H9 (cell line): ENCODE data around the gene KRTAP1-3. TPM values are rescaled to one million over a fixed set of nuclear protein-coding genes. Genes with fewer than 3 reads are reported as not detected.
A peak's percentile ranks its signal among the peaks of the same experiment; 100 is the strongest.
"Not testable (repeated sequence)": the region's sequence is repeated elsewhere in the genome, so short reads cannot be mapped to it uniquely, and the experiment has no call there.

Source experiments
- DNase-seq: peaks from one replicate; pipeline ENCODE4 v3.0.0-alpha.2; 2017
- H2AFZ ChIP-seq: one replicate; pipeline ENCODE4 v1.6.1; 2013; ENCODE audit warnings: mild to moderate bottlenecking, low read length, control low read depth, moderate library complexity
- H2AK5ac ChIP-seq: 2 replicates; pipeline ENCODE4 v1.6.1; 2013; ENCODE audit warnings: low read length, control low read depth, mixed read lengths; ENCODE audit not compliant: insufficient read length
- H2BK120ac ChIP-seq: one replicate; pipeline ENCODE4 v1.6.1; 2013; ENCODE audit warnings: low read depth, mild to moderate bottlenecking, low read length, control low read depth, inconsistent platforms; ENCODE audit not compliant: poor library complexity, severe bottlenecking
- H2BK12ac ChIP-seq: 2 replicates; pipeline ENCODE4 v1.6.1; 2013; ENCODE audit warnings: low read length, control low read depth, mixed read lengths, low read depth; ENCODE audit not compliant: insufficient read length
- H2BK15ac ChIP-seq: 2 replicates; pipeline ENCODE4 v1.6.1; 2013; ENCODE audit warnings: low read depth, low read length, control low read depth
- H2BK20ac ChIP-seq: one replicate; pipeline ENCODE4 v1.6.1; 2013; ENCODE audit warnings: low read depth, mild to moderate bottlenecking, low read length, control low read depth, inconsistent platforms; ENCODE audit not compliant: poor library complexity, severe bottlenecking
- H2BK5ac ChIP-seq: 2 replicates; pipeline ENCODE4 v1.6.1; 2013; ENCODE audit warnings: low read length, control low read depth, mixed read lengths; ENCODE audit not compliant: insufficient read length
- H3K14ac ChIP-seq: 2 replicates; pipeline ENCODE4 v1.6.1; 2013; ENCODE audit warnings: low read length, control low read depth; ENCODE audit not compliant: insufficient read depth
- H3K18ac ChIP-seq: 2 replicates; pipeline ENCODE4 v1.6.1; 2013; ENCODE audit warnings: low read depth, mild to moderate bottlenecking, mixed read lengths, low read length, control low read depth; ENCODE audit not compliant: insufficient read length
- H3K23ac ChIP-seq: 2 replicates; pipeline ENCODE4 v1.6.1; 2013; ENCODE audit warnings: low read length, control low read depth, mixed read lengths, low read depth; ENCODE audit not compliant: insufficient read length
- H3K23me2 ChIP-seq: 2 replicates; pipeline ENCODE4 v1.6.1; 2013; ENCODE audit warnings: low read depth, mild to moderate bottlenecking, mixed read lengths, low read length, control low read depth; ENCODE audit not compliant: insufficient read length, poor library complexity, severe bottlenecking
- H3K27ac ChIP-seq: 2 replicates; pipeline ENCODE4 v1.5.1; 2013; ENCODE audit warnings: low read length, control low read depth, mixed read lengths, low read depth; ENCODE audit not compliant: insufficient read length
- H3K27me3 ChIP-seq: 2 replicates; pipeline ENCODE4 v1.6.1; 2013; ENCODE audit warnings: low read length, control low read depth, inconsistent platforms; ENCODE audit not compliant: insufficient read depth
- H3K4ac ChIP-seq: 2 replicates; pipeline ENCODE4 v1.6.1; 2013; ENCODE audit warnings: low read depth, mild to moderate bottlenecking, control low read depth, inconsistent platforms, low read length, moderate library complexity
- H3K4me1 ChIP-seq: 2 replicates; pipeline ENCODE4 v1.6.1; 2013; ENCODE audit warnings: low read length, control low read depth, inconsistent platforms; ENCODE audit not compliant: insufficient read depth
- H3K4me2 ChIP-seq: 2 replicates; pipeline ENCODE4 v1.6.1; 2013; ENCODE audit warnings: low read length, control low read depth, mixed read lengths; ENCODE audit not compliant: insufficient read length, insufficient read depth
- H3K56ac ChIP-seq: 2 replicates; pipeline ENCODE4 v1.6.1; 2013; ENCODE audit warnings: low read depth, mild to moderate bottlenecking, mixed read lengths, low read length, control low read depth; ENCODE audit not compliant: insufficient read length
- H3K79me1 ChIP-seq: 2 replicates; pipeline ENCODE4 v1.6.1; 2013; ENCODE audit warnings: low read depth, mild to moderate bottlenecking, moderate library complexity, low read length, control low read depth, inconsistent platforms; ENCODE audit not compliant: insufficient read depth, poor library complexity, severe bottlenecking
- H3K79me2 ChIP-seq: 2 replicates; pipeline ENCODE4 v1.6.1; 2013; ENCODE audit warnings: low read length, control low read depth, inconsistent platforms; ENCODE audit not compliant: insufficient read depth
- H3K9ac ChIP-seq: 2 replicates; pipeline ENCODE4 v1.6.1; 2013; ENCODE audit warnings: low read length, control low read depth, mixed read lengths; ENCODE audit not compliant: insufficient read length; ENCODE audit errors: extremely low read depth
- H3K9me3 ChIP-seq: one replicate; pipeline ENCODE4 v1.6.1; 2013; ENCODE audit warnings: low read depth, low read length, inconsistent platforms; ENCODE audit not compliant: control insufficient read depth
- H3T11ph ChIP-seq: one replicate; pipeline ENCODE4 v1.6.1; 2013; ENCODE audit warnings: mild to moderate bottlenecking, low read length, control low read depth, inconsistent platforms
- H4K20me1 ChIP-seq: one replicate; pipeline ENCODE4 v1.6.1; 2013; ENCODE audit not compliant: control insufficient read depth, insufficient read length, insufficient read depth
- H4K5ac ChIP-seq: 2 replicates; pipeline ENCODE4 v1.6.1; 2013; ENCODE audit warnings: low read depth, mild to moderate bottlenecking, mixed read lengths, low read length, control low read depth; ENCODE audit not compliant: insufficient read length
- H4K8ac ChIP-seq: replicated peaks from 2 replicates; pipeline ENCODE4 v1.6.1; 2013; ENCODE audit warnings: low read length, control low read depth, mixed read lengths, low read depth; ENCODE audit not compliant: insufficient read length
- H4K91ac ChIP-seq: 2 replicates; pipeline ENCODE4 v1.6.1; 2013; ENCODE audit warnings: low read depth, mild to moderate bottlenecking, moderate library complexity, mixed read lengths, low read length, control low read depth; ENCODE audit not compliant: insufficient read length
- H3K27ac Mint-ChIP-seq, 3 experiments: 2 replicates in 2 of 3; 3 replicates in 1 of 3; pipeline ENCODE4 v1.8.0; 2020 to 2021; ENCODE audit warnings: mixed read lengths in 3 of 3, mild to moderate bottlenecking in 1 of 3, moderate library complexity in 1 of 3
- H3K27me3 Mint-ChIP-seq: 2 replicates; pipeline ENCODE4 v1.8.0; 2021; ENCODE audit warnings: low read depth, mild to moderate bottlenecking, moderate library complexity, mixed read lengths
- H3K36me3 Mint-ChIP-seq, 3 experiments: 2 replicates in 2 of 3; 3 replicates in 1 of 3; pipeline ENCODE4 v1.8.0; 2020 to 2021; ENCODE audit warnings: low read depth in 3 of 3, mixed read lengths in 3 of 3; ENCODE audit not compliant: insufficient read depth in 1 of 3
- H3K4me1 Mint-ChIP-seq, 2 experiments: 2 replicates each; pipeline ENCODE4 v1.8.0; 2020; ENCODE audit warnings: mixed read lengths in 2 of 2
- H3K4me3 Mint-ChIP-seq, 2 experiments: 2 replicates in 1 of 2; 3 replicates in 1 of 2; pipeline ENCODE4 v1.8.0; 2020 to 2021; ENCODE audit warnings: mild to moderate bottlenecking in 2 of 2, mixed read lengths in 2 of 2, moderate library complexity in 1 of 2
- H3K9me3 Mint-ChIP-seq, 2 experiments: 2 replicates in 1 of 2; 3 replicates in 1 of 2; pipeline ENCODE4 v1.8.0; 2020; ENCODE audit warnings: mild to moderate bottlenecking in 2 of 2, mixed read lengths in 2 of 2, moderate library complexity in 1 of 2
- WGBS: extraction: QIAGEN DNeasy Blood & Tissue Kit; methylation state at CpG from one replicate; pipeline ENCODE4 v1.1.7; 2013; ENCODE audit warnings: missing lambda C conversion rate, low lambda C conversion rate, mixed read lengths; ENCODE audit not compliant: insufficient read length; ENCODE audit errors: extremely low coverage; 5-methylcytosine and 5-hydroxymethylcytosine counted together
- long read RNA-seq: library from polyadenylated mRNA; unstranded; transcript quantifications from one replicate; pipeline ENCODE4 v2.0.0, GENCODE V29; 2020
- total RNA-seq: library from RNA; stranded (reverse); gene quantifications from 2 replicates; pipeline ENCODE4 v1.2.1, GENCODE V29; 2021

The KRTAP1-3 gene, protein sequence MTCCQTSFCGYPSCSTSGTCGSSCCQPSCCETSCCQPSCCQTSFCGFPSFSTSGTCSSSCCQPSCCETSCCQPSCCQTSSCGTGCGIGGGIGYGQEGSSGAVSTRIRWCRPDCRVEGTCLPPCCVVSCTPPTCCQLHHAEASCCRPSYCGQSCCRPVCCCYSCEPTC
- total RNA-seq: not detected in 2 replicates
- long read RNA-seq: 0 reads

DNA sequence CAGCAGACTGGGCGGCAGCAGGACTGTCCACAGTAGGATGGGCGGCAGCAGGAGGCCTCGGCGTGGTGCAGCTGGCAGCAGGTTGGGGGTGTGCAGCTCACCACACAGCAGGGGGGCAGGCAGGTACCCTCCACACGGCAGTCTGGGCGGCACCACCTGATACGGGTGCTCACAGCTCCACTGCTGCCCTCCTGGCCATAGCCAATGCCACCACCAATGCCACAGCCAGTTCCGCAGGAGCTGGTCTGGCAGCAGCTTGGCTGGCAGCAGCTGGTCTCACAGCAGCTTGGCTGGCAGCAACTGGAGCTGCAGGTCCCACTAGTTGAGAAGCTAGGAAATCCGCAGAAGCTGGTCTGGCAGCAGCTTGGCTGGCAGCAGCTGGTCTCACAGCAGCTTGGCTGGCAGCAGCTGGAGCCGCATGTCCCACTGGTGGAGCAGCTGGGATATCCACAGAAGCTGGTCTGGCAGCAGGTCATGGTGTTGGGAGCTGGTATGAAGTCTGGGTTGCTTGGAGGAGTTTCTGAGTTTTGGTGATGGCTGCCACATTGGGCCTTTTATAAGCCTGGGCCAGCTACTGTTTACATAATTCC is at the start of gene KRTAP1-3:
Gene KRTAP1-3, minus strand, starts transcription at position 529 of the 590 bp plus-strand sequence. Its CDS starts 53 bp downstream, at position 476.
- H3K27ac ChIP-seq, H2BK12ac ChIP-seq, H3K23ac ChIP-seq, H3K56ac ChIP-seq, H2AK5ac ChIP-seq, H3K9me3 ChIP-seq, H2BK15ac ChIP-seq, H4K5ac ChIP-seq, H3K27me3 ChIP-seq, H3K79me2 ChIP-seq, H3K79me1 ChIP-seq, H3K36me3 Mint-ChIP-seq, H3K4ac ChIP-seq, H3K9me3 Mint-ChIP-seq, H2BK20ac ChIP-seq, H4K91ac ChIP-seq, H2BK5ac ChIP-seq, H3K9ac ChIP-seq, DNase-seq, H3K27ac Mint-ChIP-seq, H3K14ac ChIP-seq, H2BK120ac ChIP-seq, H3K27me3 Mint-ChIP-seq, H3K4me3 Mint-ChIP-seq, H3T11ph ChIP-seq, H3K4me1 ChIP-seq, H4K8ac ChIP-seq, H3K18ac ChIP-seq, H3K4me2 ChIP-seq, H4K20me1 ChIP-seq, H2AFZ ChIP-seq, H3K23me2 ChIP-seq: not testable (repeated sequence)
- H3K4me1 Mint-ChIP-seq: peaks cover 26 to 28% of the 10 kb centered on the region in 2 experiments
- no CpG with 5 or more reads among the region's 10 CpGs for WGBS

DNA sequence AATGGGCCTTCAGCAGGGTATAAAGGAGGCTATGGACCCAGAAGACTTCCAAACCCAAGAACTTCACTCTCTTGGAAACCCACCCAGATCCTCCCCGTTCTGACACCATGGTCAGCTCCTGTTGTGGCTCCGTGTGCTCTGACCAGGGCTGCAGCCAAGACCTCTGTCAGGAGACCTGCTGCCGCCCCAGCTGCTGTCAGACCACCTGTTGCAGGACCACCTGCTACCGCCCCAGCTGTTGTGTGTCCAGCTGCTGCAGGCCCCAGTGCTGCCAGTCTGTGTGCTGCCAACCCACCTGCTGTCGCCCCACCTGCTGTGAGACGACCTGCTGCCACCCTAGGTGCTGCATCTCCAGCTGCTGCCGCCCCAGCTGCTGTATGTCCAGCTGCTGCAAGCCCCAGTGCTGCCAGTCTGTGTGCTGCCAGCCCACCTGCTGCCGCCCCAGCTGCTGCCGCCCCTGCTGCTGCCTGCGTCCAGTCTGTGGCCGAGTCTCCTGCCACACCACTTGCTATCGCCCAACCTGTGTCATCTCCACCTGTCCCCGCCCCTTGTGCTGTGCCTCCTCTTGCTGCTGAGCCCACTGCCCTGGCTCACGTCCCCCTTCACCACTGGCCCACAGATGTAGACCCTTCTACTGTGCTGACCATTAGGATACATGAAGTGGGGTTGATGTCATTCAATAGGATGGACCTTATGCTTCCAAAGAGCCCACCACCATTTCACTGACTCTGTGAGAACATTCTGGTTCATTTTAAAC is 49.6 kb upstream of the KRTAP1-3 start, which contains the start of gene KRTAP4-7:
Gene KRTAP4-7, plus strand, starts transcription at position 51 of the 757 bp plus-strand sequence. Its CDS starts 57 bp downstream, at position 108.
- H3K4me3 Mint-ChIP-seq, H3K4me2 ChIP-seq, H2BK120ac ChIP-seq, H2BK20ac ChIP-seq, H3K23ac ChIP-seq, H3K23me2 ChIP-seq, H4K91ac ChIP-seq, H3K14ac ChIP-seq, H2AK5ac ChIP-seq, H4K20me1 ChIP-seq, H3K79me1 ChIP-seq, H3K79me2 ChIP-seq, H3T11ph ChIP-seq, H4K8ac ChIP-seq, H3K4me1 ChIP-seq, H2BK15ac ChIP-seq, H3K9me3 ChIP-seq, H3K27ac ChIP-seq, H3K27me3 ChIP-seq, H2BK12ac ChIP-seq, H3K9ac ChIP-seq, H4K5ac ChIP-seq, H2BK5ac ChIP-seq, H3K18ac ChIP-seq, H3K56ac ChIP-seq, H2AFZ ChIP-seq, DNase-seq, H3K9me3 Mint-ChIP-seq, H3K4ac ChIP-seq, H3K27me3 Mint-ChIP-seq, H3K36me3 Mint-ChIP-seq: not testable (repeated sequence)
- peaks cover 15 to 17% of the 10 kb centered on the region in 2 experiments for H3K4me1 Mint-ChIP-seq
- peak within 1 kb of the TSS in 1 of 3 experiments; percentile 86; a peak in 1 of 7 replicates for H3K27ac Mint-ChIP-seq
- WGBS: no CpG with 5 or more reads among the region's 14 CpGs
